Measurements from ENCODE around the gene FARSA. TPM values are rescaled to one million over a fixed set of nuclear protein-coding genes. Genes with fewer than 3 reads are reported as not detected.

FARSA gene
- total and polyA plus RNA-seq, 2 of the 4 experiments (the other 2 are of a cell fraction), result 49.3 to 80.9 TPM

- ATAC-seq (ENCODE audit: low read depth), result no peak
These were observed 6.5 kb upstream of the FARSA start for GRCh38 chr19:12939975-12940423.

More at GRCh38 chr19:12939975-12940423, 6.5 kb upstream of the FARSA start:
- Histone ChIP-seq H4K5ac (ENCODE audit: low read depth, low read length) (no peak overlapping the region), H3K27ac (ENCODE audit: insufficient read depth, low read length) (peak overlapping the region; percentile 43), H3K23ac (ENCODE audit: low read depth, low read length) (peak overlapping the region; percentile 89), H2BK120ac (ENCODE audit: low read depth, low read length) (no peak overlapping the region), H3K18ac (ENCODE audit: low read depth, low read length) (no peak overlapping the region), H2BK5ac (ENCODE audit: low read depth, low read length, poor library complexity, severe bottlenecking) (no peak overlapping the region), H3K9me1 (ENCODE audit: insufficient read depth, low read length) (peaks cover 15% of the 10 kb centered on the region), H2AK5ac (ENCODE audit: low read depth, low read length) (peak overlapping the region; percentile 94), H3K4me2 (ENCODE audit: low read depth, low read length) (peak overlapping the region; percentile 85), H2BK15ac (ENCODE audit: low read depth, low read length) (no peak overlapping the region), H3K79me1 (ENCODE audit: low read depth in 1 of 2, low read length in 2 of 2) (peaks cover 5 to 55% of the 10 kb centered on the region in 2 experiments; a peak in 3 of 4 replicates), H3K9me3 (ENCODE audit: control insufficient read depth, insufficient read depth, low read length) (no peaks in the 10 kb centered on the region), H3K4ac (ENCODE audit: low read depth, low read length) (peak overlapping the region; percentile 44; the same call in 1 of the 2 replicates), H3K56ac (ENCODE audit: extremely low read depth, insufficient read depth, low read length) (no peak overlapping the region; the same call in 1 of the 2 replicates), H3K9ac (ENCODE audit: low read depth, low read length) (peak overlapping the region; percentile 67; the same call in 1 of the 2 replicates), H3K36me3 (ENCODE audit: control insufficient read depth, insufficient read depth, low read length) (peaks cover 48% of the 10 kb centered on the region), H4K20me1 (ENCODE audit: insufficient read depth, low read length) (peaks cover 64% of the 10 kb centered on the region), H3K4me3 (ENCODE audit: insufficient read depth, low read depth, low read length) (peak overlapping the region; percentile 80), H3K14ac (replicated peaks; ENCODE audit: low read depth, low read length) (peak overlapping the region; percentile 84), H2AFZ (replicated peaks; ENCODE audit: low read length, poor library complexity) (peak overlapping the region; percentile 66), H4K8ac (ENCODE audit: low read depth in 2 of 2, low read length in 2 of 2) (no peak overlapping the region), H4K91ac (ENCODE audit: insufficient read depth, low read depth, low read length) (no peak overlapping the region), H2AK9ac (replicated peaks; ENCODE audit: low read depth, low read length, poor library complexity) (peak overlapping the region; percentile 81), H3K4me1 (ENCODE audit: control insufficient read depth, insufficient read depth, low read length) (peaks cover 15% of the 10 kb centered on the region), H3K27me3 (ENCODE audit: control insufficient read depth, insufficient read depth, low read length) (no peaks in the 10 kb centered on the region), H2BK20ac (ENCODE audit: low read depth, low read length) (no peak overlapping the region)
- CTCF ChIA-PET, result no interaction called here
- dilution Hi-C loops (cut with HindIII; ENCODE audit: low sequenced_read_pairs, unreplicated experiment), result no loop called here
- intact Hi-C loops (cut with micrococcal nuclease), result no loop called here
- BruUV-seq (replicated peaks), result no TSS peak
- no peak for DNase-seq
- 80% methylated on average over 1 of the region's 10 CpGs; no CpG with 5 or more reads in 1 of the 2 experiments for WGBS, 2 experiments (ENCODE audit: extremely low coverage in 2 of 2, insufficient read length in 1 of 2)
- in situ Hi-C loops (cut with MboI; ENCODE audit: low sequenced_read_pairs), result no loop called here
- no peak for TF ChIP-seq BHLHE40 (IDR thresholded peaks at IDR 0.05; ENCODE audit: low read depth, low read length)
- TF ChIP-seq SMC3 (IDR thresholded peaks at IDR 0.05; ENCODE audit: low read depth, low read length), result no peak
- no peak for TF ChIP-seq MXI1 (IDR thresholded peaks at IDR 0.05; ENCODE audit: borderline replicate concordance, low read depth, low read length)
- TF ChIP-seq NFE2L2 (IDR thresholded peaks at IDR 0.05; ENCODE audit: low read depth, low read length), result no peak
- no peak for TF ChIP-seq RCOR1 (IDR thresholded peaks at IDR 0.05; ENCODE audit: insufficient replicate concordance, low read length)
- TF ChIP-seq POLR2A (IDR thresholded peaks at IDR 0.05; ENCODE audit: low read depth, low read length), result no peak
- TF ChIP-seq ELK1 (IDR thresholded peaks at IDR 0.05; ENCODE audit: borderline replicate concordance, low read depth, low read length), result no peak
- TF ChIP-seq MAZ (IDR thresholded peaks at IDR 0.05; ENCODE audit: borderline replicate concordance, low read depth, low read length), result no peak
- TF ChIP-seq FOS (IDR thresholded peaks at IDR 0.05; ENCODE audit: low read depth, low read length), result no peak
- TF ChIP-seq CHD1 (IDR thresholded peaks at IDR 0.05; ENCODE audit: low read depth, low read length), result no peak
- no peak for TF ChIP-seq CTCF (conservative IDR thresholded peaks at IDR 0.05; ENCODE audit: low read depth, low read length)
- POLR2A ChIA-PET (ENCODE audit: unreplicated experiment), result no interaction called here

Measured in IMR-90 (cell line).